Gastroesophageal sphincter (tissue), 3 donors: ENCODE results near the gene LCP2.

Experiments used
- EP300 ChIP-seq: sonication (generic); formaldehyde crosslinking; IDR thresholded peaks from one replicate; pipeline ENCODE4 v1.6.1; 2017; ENCODE audit warnings: antibody characterized with exemption, mild to moderate bottlenecking
- POLR2A ChIP-seq, 2 donors: fragments of 450-650 bp; IDR thresholded peaks; one replicate each; pipeline ENCODE4 v1.6.1; 2017; ENCODE audit warnings: antibody characterized with exemption in 2 of 2, mild to moderate bottlenecking in 2 of 2, moderate library complexity in 1 of 2
- POLR2AphosphoS5 ChIP-seq: sonication (generic); formaldehyde crosslinking; IDR thresholded peaks from one replicate; pipeline ENCODE4 v1.6.1; 2017; ENCODE audit warnings: antibody characterized with exemption
- TF ChIP-seq, protein P1 (sequence below), 4 experiments: fragments of 200-600 bp in 2 of 4; fragments of 450-650 bp in 2 of 4; sonication (generic) in 1 of 4; IDR thresholded peaks; one replicate each; pipeline ENCODE4 v1.5.1; 2017 to 2019; ENCODE audit warnings: antibody characterized with exemption in 4 of 4, mild to moderate bottlenecking in 2 of 4, moderate library complexity in 2 of 4

DNA sequence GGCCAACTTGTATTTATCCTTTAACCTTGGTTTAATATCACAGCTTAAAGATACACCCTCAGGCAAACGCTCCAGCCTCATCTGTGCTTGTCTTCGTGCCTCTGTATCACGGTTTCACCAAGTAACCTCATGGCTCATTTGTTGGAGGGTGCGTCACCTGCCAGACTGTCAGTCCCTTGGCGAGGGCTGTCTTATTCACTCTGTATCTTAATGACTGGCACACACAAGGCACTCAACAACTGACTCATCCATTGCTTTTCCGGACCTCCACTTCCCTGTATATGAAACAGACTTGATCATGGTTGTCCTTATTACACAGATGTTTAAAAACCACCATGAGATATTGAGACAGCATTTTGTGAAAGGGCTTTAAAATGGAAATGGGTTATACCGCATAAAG is 28.0 kb downstream of the LCP2 start:
- TF ChIP-seq, protein P1, sequence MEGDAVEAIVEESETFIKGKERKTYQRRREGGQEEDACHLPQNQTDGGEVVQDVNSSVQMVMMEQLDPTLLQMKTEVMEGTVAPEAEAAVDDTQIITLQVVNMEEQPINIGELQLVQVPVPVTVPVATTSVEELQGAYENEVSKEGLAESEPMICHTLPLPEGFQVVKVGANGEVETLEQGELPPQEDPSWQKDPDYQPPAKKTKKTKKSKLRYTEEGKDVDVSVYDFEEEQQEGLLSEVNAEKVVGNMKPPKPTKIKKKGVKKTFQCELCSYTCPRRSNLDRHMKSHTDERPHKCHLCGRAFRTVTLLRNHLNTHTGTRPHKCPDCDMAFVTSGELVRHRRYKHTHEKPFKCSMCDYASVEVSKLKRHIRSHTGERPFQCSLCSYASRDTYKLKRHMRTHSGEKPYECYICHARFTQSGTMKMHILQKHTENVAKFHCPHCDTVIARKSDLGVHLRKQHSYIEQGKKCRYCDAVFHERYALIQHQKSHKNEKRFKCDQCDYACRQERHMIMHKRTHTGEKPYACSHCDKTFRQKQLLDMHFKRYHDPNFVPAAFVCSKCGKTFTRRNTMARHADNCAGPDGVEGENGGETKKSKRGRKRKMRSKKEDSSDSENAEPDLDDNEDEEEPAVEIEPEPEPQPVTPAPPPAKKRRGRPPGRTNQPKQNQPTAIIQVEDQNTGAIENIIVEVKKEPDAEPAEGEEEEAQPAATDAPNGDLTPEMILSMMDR (IDR thresholded peaks at IDR 0.05), result no peak
- TF ChIP-seq POLR2AphosphoS5, result no peak
- no peak for TF ChIP-seq POLR2A (IDR thresholded peaks at IDR 0.05)
- TF ChIP-seq EP300, result no peak
